SIG-M5 treated with dmso at 0.1 percent for 504 hours (cell line): ENCODE measurements around the gene OR51B4.
"Not testable (repeated sequence)": the region's sequence is repeated elsewhere in the genome, so short reads cannot be mapped to it uniquely, and the experiment has no call there.

Experiments
- DNase-seq: peaks from one replicate; lab custom pipeline; 2025; ENCODE audit not compliant: unreplicated experiment; lab: John Stamatoyannopoulos, UW

Gene OR51B4

DNA sequence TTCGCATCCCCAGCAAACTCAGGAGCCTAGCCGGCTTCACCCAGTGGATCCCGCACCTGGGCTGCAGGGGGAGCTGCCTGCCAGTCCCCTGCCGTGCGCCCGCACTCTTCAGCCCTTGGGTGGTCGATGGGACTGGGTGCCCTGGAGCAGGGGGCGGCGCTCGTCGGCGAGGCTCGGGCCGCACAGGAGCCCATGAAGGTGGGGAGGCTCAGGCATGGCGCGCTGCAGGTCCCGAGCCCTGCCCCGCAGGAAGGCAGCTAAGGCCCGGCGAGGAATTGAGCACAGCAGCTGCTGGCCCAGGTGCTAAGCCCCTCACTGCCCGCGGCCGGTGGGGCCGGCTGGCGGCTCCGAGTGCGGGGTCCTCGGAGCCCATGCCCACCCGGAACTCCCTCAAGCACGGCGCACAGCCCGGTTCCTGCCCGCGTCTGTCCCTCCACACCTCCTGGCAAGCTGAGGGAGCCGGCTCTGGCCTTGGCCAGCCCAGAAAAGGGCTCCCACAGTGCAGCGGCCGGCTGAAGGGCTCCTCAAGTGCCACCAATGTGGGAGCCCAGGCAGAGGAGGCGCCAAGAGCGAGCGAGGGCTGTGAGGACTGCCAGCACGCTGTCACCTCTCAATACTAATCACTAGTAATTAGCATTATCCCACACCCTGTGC is 7.3 kb downstream of the OR51B4 start:
- not testable (repeated sequence) for DNase-seq

DNA sequence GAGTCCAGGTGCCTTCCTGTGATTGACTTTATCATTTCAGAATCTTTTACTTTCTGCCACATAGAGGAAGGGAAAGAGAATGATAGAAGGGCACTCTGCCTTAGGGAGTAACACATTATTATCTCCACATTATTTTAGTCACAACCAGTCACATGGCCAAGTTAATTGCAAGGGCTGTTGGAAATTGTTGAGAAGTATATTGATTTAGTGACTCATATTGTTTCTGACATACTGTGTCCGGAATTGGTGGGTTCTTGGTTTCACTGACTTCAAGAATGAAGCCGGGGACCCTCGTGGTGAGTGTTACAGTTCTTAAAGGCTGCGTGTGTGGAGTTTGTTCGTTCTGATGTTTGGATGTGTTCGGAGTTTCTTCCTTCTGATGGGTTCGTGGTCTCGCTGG is 8.7 kb downstream of the OR51B4 start:
- no peak for DNase-seq

DNA sequence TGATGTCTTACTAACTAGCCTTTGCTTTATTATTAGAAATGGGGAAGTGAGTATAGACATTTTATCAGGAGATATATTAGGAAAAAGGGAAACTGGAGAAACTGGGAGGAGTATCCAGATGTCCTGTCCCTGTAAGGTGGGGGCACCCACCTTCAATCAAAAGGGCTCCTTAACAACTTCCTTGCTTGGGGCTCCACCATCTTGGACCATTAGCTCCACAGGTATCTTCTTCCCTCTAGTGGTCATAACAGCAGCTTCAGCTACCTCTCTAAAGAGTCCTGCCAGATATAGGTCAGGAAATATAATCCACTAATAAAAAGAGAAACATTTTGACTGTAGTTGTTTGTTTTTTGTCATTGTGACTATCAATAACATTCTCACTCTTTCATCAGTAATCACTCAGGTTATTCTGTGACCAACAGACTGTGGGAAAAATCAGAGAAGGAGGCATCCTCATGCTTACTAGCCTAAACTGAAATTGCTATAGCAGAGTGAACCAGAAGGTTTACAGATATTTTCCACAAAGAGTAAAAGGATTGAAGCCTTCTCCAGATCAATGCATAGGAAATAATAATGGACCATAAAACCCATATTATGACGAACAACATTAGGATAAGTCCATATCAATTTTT is 10.4 kb downstream of the OR51B4 start:
- peak; percentile 12 for DNase-seq

DNA sequence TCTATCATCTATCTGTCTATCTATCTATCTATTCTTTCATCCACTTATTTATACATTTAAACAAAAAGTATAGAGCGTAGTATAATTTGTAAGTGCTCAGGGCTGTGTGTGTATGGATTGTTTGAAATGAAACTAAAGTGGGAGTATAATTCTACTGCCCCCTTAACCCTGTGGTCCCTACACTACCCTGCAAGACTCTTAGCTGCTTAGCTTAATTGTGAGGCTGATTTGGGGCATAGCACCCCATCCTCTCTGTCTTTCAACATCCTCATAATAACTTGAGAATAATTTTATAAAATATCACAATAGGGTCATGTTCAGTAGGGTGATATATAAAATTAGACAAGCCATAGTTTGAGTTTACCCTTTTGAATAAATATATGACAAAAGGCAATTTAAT is 11.6 kb downstream of the OR51B4 start:
- no peak for DNase-seq

DNA sequence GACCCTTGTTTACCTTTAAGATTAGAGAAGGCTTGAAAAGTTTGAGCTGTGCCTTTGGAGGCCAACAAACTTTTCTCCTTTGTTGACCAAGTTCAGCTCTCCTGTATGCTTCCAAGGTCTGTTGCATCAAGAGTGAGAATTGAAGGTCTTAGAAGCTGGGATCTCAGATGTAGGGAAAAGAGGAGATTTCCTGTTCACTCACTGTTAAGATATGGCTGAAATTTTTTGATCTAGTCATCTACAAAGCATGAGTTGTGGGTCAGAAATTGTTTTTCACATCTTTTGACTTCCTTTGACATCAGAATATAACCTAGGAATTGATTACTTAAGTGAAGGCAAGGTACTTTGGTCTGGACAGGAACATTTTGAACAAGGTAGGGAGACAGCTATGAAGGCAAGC is 12.1 kb downstream of the OR51B4 start:
- no peak for DNase-seq

DNA sequence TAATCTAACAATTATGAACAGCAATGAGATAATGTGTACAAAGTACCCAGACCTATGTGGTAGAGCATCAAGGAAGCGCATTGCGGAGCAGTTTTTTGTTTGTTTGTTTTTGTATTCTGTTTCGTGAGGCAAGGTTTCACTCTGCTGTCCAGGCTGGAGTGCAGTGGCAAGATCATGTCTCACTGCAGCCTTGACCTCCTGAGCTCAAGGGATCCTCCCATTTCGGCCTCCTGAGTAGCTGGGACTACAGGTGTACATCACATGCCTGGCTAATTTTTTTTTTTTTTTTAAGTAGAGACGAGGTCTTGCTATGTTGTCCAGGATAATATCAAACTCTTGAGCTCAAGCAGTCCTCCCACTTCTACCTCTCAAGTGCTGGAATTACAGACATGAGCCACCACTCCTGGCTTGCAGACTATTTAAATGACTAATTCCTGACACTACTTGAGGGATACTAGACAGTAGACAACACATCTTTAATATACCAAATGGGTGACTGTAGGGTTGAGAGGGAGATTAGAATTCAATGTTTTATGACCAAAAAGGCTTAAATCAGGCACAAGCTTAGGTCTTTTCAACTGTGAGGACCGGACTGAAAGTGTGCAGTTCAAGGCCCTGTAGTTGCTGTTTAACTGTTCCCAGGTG is 12.7 kb downstream of the OR51B4 start:
- no peak for DNase-seq

DNA sequence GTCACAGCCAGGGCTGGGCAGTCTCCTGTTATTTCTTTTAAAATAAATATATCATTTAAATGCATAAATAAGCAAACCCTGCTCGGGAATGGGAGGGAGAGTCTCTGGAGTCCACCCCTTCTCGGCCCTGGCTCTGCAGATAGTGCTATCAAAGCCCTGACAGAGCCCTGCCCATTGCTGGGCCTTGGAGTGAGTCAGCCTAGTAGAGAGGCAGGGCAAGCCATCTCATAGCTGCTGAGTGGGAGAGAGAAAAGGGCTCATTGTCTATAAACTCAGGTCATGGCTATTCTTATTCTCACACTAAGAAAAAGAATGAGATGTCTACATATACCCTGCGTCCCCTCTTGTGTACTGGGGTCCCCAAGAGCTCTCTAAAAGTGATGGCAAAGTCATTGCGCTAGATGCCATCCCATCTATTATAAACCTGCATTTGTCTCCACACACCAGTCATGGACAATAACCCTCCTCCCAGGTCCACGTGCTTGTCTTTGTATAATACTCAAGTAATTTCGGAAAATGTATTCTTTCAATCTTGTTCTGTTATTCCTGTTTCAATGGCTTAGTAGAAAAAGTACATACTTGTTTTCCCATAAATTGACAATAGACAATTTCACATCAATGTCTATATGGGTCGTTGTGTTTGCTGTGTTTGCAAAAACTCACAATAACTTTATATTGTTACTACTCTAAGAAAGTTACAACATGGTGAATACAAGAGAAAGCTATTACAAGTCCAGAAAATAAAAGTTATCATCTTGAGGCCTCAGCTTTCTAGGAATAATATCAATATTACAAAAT is 13.4 kb downstream of the OR51B4 start:
- DNase-seq: no peak

DNA sequence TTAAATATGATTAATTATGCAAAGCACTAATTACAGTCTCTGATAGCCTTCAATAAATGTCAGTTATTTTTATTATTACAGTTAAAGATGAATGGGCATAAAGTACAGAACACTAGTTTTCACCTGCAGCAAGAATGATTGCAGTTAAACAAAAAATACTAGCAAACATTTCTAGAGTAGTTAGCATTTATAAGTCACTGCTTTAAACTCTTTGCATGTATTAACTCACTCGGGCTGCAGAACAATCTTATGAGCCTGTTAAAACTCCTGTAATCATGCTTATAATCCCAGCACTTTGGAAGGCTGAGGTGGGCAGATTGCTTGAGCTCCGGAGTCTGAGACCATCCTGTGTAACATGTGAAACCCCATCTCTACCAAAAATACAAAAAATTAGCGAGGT is 14.8 kb downstream of the OR51B4 start:
- DNase-seq: no peak

GRCh38 chr11:5286351-5286750 is 15.4 kb downstream of the OR51B4 start:
- no peak for DNase-seq

DNA sequence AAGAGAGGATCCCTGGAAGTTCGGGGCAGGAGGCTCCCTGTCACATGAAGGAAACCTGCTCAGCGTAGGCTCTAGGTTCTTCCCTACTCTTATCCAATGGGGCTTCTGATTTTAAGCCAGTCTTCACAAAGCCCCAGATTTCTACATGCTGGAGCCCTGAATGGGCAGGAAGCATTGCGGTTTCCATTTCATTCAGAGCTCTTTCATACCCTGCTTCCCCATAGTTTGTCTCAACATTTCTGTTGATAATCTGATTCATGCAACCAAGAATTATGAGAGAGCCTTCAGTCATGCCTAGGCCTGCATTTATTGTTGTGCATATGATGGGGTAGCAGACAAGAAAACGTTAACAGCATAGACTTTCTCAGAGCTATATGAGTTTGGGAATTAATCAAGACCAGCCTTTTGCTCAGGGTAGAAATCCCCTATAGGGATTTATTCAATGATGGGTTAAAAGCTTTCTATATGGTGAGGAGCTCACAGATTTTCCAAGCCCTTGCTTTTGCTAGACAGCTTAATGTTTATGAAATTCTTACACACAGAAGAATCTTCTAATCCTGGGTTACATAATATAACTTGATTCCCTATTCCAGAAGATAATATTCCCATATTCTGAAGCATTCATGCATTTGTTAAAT is 15.9 kb downstream of the OR51B4 start:
- DNase-seq: no peak

- DNase-seq: no peak
Measured at GRCh38 chr11:5284637-5285036, 17.1 kb downstream of the OR51B4 start.

- no peak for DNase-seq
Measured at GRCh38 chr11:5283882-5284281, 17.9 kb downstream of the OR51B4 start.

GRCh38 chr11:5283086-5283485 is 18.7 kb downstream of the OR51B4 start:
- no peak for DNase-seq

GRCh38 chr11:5282628-5283027 is 19.1 kb downstream of the OR51B4 start:
- DNase-seq: no peak

DNA sequence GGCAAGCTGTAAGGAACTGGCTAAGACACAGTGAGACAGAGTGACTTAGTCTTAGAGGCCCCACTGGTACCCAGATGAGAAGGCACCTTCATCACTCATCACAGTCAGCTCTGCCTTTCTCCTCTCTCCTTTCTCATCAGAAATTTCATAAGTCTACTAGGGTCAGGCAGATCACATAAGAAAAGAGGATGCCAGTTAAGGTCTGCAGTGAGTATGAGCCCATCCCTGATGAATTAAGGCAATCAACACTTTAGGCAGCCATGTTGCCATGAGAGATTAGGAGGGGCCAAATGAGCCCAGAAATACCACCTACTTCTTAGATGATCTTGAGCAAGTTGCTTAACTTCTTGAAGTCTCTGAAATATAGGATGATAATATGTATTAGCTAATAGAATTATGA is 20.1 kb downstream of the OR51B4 start:
- DNase-seq: no peak

DNA sequence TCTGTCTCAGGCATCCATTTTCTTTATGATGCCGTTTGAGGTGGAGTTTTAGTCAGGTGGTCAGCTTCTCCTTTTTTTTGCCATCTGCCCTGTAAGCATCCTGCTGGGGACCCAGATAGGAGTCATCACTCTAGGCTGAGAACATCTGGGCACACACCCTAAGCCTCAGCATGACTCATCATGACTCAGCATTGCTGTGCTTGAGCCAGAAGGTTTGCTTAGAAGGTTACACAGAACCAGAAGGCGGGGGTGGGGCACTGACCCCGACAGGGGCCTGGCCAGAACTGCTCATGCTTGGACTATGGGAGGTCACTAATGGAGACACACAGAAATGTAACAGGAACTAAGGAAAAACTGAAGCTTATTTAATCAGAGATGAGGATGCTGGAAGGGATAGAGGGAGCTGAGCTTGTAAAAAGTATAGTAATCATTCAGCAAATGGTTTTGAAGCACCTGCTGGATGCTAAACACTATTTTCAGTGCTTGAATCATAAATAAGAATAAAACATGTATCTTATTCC is 21.1 kb downstream of the OR51B4 start:
- peak; percentile 15 for DNase-seq

GRCh38 chr11:5279471-5280090 is 22.2 kb downstream of the OR51B4 start:
- DNase-seq: no peak

GRCh38 chr11:5277807-5278382 is 23.9 kb downstream of the OR51B4 start:
- DNase-seq: no peak

DNA sequence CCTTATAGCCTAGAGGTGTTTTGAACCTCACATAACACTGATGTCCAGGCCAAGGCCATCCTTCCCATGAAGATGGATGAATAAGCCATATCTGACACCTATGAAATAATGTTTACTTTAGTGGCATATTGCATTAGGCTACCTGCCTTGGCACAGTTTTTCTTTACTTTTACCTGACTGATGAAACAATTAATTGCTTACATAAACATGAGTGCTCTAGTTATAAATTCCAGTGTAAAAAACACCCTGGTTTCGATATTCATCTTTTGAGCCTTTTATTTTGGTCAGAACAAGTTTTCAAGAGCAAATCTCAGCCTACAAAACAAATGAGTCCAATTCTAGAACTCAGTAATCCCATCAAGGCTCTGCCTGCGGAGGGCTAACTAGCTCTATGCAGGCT is 25.0 kb downstream of the OR51B4 start:
- no peak for DNase-seq
